Epidermal melanocyte (primary cell): ENCODE results near the gene CAMK1D.

ENCODE experiments used
- DNase-seq: peaks from one replicate; pipeline ENCODE4 v3.0.0; 2011; ENCODE audit warnings: low spot score; ENCODE audit not compliant: insufficient read length

Gene CAMK1D

DNA sequence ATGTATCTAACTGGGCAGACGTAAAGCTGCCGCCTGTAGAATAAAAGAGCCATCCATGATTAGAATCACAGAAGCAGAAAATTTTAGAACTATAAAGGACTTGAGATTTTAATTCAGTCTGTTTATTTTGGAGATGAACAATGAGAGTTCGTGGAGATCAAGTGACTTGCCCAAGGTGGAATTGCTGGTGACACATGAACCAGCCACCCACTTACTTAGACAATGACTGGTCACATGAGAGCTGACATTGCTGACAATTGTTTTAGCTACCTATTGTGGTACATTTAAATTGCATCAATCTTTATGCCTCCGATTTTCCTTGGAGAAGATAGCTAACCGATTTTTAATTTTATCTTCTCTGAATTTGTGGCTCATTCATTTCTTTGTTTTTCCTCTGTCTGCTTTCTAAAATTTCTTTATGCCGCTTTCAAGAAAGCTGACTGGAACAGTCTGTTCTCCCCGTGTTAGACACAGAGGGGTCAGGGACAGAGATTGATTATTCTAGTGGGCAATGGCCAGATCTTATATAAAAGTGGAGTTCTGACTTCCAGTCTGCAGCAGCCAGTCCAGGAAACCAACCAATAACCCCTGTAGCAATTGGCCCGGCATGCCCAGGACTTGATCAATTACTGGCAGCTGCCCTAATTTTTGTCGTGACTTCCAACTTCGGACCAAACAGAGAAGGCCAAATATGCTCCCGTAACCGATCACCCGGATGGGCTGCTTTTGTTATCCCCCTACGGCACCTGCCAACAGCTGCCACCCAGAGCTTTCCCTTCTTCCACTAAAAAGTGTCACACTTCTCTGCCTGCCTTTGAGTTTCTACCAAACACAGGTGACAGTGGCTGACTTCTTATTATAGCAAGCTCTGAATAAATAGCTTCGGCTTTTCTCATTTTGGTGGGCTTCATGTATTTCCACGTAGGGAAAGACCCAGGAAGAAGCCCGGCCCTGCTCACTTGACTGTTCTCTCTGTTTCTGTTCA is 241.6 kb downstream of the CAMK1D start:
- no peak for DNase-seq

DNA sequence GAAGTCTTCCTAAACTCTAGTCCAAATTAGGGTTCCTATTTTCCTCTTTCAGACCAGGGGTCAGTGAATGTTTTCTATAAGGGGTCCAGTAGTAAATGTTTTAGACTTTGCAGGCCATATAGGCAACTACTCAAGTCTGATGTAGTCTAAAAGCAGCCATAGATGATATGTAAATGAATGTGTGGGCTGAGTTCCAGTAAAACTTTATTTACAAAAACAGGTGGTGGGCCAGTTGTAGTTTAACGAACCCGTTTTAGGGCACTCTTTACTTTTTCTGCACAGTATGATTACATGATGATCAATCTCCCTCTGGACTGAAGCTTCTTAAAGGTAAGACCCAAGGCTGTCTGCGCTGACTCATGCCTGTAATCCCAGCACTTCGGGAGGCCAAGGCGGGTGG is 243.6 kb downstream of the CAMK1D start:
- no peak for DNase-seq

DNA sequence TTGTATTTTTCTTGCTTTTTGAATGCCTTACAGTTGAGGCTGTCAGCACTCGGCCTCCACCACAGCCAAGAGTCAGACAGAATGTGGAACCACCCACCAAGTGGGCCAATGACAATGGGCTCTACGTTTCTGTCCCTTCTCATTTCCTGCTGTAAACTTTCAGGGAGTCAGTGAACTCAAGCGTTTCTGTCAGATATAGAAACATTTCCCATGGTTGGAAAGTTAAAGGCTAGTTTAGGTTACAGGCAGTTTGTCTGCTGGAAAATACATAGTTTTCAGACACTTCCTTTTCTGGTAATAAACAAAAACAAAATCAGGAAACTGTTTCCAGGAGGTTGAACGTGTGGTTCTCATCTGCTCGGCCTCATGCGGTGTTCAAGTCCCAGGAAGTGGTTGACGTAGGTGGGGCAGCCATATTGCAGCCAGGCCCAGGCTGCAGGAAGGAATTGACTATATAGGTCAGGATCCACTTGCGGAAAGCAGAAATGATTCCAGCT is 245.1 kb downstream of the CAMK1D start:
- DNase-seq, result no peak

DNA sequence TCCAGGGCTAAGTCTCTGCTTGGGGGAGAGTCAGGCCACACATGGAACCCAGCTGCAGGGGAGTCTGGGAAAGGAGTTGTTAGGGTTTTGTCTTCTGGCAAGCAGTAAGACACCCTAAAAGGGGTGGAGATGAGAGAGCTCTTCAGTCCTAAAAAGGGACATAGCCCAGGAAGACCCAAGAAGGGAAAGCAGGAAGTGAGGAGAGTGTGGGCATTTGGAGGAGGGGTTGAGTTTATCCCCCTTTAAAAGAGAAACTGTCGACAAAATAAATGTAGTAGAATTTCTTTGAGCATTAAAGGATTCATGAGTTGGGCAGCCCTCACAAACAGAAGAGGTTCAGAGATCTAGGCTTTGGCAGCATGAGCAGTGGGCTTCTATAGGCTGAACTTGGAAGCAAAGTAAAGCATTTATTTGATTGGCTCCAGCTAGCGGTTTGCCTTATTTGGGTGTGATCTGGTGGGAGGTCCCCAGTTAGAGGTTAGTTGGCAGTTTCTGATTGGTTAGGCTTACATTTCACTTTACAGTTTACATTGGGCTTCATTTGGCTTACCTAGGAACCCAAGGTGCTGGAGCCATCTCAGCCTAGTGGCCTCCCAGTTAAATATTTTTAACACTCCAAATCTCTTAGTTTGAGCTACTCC is 246.7 kb downstream of the CAMK1D start:
- DNase-seq, result no peak

DNA sequence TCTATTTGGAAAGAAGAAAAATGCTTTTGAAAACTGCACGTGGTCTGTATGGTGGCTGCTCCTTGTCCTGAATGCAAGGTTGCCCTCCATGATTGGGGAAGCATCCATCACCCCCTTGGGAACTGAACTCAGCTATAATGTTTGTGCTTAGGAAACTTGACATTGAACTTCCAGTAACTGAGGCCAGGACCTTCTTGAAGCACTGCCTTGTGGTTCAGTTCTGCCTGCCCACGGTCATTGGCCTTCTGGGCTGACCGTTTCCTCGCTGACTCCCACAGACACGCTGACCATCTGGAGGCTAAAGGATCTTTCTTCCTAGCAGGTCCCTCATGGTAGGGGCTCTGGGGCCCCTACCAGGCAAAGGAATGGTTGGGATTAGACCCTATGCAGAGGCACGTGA is 247.8 kb downstream of the CAMK1D start:
- DNase-seq, result no peak

DNA sequence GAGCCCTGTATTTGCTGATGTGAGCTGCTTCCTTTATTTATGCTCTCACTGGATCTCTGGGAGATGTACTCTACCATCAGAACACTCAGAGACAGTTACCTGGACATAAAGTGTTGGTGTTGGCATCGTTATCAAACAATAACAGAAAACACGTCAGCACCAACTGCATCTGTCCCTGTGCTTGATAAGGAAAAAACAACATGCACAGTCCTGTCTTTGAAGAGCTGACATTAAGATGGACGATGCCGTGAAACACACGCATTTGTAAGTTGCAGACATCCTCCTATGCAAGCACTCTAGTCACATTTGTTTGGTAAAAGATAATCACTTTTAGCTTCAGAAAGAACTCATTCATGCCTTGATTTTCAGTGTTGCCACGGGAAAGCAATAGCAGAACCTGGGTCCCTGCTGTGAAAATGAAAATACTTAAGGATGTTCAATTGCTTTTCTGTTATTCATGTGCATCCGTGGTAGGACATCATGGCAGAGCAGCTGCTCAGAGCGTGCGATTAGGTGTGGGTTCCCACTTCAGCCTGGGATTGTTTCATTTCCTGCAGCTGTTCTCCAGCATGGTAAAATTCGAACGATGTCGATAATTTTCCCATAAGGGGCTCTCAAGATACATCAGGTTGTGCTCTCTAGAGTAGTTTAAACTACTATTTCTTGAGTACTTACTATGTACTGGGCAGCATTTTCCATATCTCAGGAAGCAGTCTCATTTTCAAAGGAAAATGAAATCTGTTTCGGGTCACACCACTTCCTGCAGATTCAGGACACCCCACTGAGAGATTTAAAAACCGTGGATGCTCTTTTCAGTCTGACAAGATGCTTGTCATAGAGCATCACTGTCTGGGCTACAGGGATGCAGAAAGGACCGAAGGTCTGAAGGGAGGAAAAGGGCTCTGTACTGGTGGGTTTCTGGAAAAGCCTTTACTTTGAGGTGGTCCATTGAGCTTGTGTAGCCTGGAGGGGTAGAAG is 248.7 kb downstream of the CAMK1D start:
- no peak for DNase-seq

DNA sequence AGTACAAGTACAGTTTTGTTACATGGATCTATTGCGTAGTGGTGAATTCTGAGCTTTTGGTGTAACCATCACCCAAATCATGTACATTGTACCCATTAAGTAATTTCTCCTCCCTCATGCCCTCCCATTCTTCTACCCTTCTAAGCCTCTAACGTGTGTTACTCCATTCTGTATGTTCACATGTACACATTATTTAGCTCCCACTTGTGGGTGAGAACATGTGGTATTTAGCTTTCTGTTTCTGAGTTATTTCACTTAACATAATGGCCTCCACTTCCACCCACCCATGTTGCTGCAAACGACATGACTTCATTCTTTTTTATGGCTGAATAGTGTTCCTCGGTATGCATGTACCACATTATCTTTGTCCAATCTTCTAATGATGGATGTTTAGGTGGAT is 251.3 kb downstream of the CAMK1D start:
- no peak for DNase-seq

DNA sequence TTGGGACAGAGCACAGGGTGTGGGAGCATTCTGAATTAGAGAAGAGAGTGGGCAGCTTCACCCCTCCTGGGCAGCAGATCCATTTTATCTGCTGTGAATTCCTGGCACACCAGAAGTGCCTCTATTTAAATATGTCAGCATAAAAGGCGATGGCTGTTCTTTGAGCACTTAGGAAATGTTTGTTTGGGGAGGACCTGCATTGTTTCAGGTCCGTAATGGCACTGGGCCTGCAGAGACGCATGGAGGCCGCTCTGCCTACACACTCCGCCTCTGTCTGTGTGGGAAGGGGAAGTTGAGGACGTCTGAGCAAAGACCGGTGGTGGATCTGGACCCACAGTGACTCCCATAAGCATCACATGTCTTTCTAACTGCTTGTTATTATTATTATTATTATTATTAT is 253.2 kb downstream of the CAMK1D start:
- no peak for DNase-seq

DNA sequence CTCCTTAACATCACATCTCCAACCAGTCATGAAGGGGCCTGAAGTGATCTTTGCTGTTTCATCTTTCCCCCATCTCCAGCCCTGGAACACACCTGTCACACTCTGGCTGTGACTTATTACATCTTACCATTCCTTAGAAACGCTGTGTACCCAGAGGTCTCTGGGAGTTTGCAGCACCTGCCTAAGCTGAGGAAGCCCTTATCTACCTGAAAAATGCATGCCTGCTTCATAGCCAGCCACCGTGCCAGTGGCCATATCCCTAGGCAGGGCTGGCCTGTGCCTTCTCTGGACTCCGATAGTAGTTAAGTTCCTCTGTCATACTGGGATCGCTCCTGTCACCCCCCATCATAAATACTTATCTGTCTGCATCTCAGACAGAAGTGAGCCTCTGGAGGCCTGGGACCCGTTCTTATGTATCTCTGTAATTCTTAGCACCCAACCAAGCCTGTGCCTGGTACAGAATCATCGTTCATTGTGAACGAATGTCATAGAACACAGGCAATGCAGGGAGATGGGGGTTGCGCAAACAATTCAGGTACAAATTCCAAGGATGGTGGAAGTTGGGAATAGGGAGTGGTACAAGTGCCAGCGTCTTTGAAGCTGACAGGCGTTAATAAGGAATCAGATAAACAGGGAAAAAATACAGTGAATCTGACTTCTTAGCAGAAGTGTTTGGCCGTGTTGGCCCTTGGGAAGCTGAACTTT is 254.6 kb downstream of the CAMK1D start:
- DNase-seq, result no peak

DNA sequence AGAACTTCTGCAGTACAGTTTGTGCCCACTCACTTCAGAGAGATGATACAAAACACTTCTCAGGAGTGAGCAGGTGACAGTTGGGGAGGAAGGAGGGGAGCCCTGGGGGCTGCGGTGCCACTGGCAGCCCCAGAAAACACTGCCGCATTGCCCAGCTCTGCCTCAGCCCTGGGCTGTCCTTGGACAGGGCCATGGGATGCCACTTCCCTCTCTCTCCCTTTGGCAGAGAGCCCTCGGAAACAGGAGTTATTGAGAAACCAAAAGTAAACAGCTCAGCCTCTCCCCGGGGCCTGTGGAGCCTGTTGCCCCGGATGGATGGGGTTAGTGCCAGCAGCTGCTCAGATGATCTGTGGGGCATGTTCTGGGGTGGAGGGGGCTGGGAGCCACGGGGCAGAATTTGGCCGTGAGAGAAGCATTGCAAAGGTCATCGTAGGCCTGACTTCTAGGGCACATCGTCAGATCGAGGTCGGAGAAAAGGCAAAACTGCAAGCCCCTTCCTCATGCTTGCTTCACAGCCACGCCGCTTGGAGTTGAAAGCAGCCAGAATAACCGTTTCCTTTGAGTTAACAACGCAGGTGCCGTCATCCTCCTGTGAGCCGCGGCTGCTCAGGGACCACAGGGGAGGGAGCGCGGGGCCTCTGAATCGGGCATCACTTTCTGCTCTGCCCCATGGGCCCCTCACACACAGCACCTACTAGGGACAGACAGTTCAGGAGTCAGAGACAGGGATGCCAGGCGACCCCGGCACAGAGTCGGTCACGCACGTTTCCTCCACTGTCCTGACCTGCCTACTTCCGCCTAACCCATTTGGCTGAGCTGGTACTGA is 256.4 kb downstream of the CAMK1D start:
- no peak for DNase-seq

DNA sequence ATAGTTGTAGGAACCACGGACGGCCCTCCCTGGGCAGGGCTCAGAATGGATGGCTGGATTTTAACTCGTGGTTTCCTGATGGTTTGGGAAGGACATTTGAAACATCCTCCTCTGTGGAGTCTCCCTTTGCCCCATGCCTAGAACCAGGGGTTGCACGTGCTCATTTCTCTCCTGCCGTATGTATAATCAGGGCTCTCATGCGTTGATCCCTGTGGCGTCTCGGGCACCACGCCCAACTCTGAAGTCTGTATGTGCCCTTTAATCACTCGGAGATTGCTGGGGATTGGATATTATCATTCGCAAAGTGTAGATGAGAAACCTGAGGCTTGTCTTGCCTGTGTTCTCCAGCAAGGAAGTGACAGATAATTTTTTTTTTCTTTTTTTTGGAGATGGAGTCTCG is 257.1 kb downstream of the CAMK1D start:
- no peak for DNase-seq

DNA sequence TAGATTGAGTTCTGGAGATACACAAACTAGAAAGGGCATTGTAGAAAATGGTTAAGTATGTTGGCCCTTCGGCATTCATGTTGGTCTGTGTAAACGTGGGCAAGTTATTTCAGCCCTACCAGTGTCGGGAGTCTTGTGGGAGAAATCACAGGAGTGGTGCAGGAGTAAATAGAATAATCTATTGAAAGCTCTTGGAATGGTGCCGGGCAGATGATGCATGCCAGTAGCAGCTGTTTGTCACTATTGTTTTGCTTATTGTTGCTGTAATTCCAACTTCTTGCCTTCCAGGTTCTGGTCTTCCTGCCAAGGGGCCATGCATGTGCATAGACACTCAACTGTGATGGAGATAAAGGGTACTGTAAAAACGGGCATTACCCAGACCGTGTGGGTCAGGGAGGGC is 259.4 kb downstream of the CAMK1D start:
- DNase-seq, result no peak

DNA sequence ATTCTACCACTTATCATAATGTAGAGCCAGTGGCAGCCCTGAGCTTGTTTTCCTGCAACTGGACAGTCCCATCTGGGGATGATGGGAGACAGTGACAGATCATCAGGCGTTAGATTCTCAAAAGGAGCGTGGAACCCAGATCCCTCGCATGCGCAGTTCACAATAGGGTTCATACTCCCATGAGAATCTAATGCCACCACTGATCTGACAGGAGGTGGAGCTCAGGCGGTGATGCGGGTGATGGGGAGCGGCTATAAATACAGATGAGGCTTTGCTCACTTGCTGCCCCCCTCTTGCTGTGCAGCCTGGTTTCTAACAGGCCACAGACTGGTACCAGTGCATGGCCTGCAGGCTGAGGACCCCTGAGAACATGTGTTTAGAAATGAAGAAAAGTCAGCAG is 260.1 kb downstream of the CAMK1D start:
- DNase-seq, result no peak

DNA sequence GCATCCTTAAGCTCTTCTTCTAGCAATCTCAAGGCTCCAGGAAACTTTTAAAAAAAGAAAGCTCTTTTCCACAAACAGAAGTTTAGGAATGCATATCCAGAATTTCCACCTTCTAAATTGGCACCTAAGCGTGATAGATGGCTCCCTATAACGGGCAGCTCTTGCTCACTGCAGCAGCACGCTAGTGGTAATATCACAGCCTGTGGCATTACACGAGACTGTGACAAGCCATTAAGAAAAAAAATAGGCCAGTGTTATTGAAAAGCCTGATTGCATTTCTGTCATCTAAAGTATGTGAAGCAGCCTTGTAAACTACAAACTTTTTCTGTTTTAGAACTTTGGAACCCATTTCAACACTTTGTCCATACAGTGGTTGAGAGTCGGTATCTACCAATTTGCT is 263.8 kb downstream of the CAMK1D start:
- no peak for DNase-seq

DNA sequence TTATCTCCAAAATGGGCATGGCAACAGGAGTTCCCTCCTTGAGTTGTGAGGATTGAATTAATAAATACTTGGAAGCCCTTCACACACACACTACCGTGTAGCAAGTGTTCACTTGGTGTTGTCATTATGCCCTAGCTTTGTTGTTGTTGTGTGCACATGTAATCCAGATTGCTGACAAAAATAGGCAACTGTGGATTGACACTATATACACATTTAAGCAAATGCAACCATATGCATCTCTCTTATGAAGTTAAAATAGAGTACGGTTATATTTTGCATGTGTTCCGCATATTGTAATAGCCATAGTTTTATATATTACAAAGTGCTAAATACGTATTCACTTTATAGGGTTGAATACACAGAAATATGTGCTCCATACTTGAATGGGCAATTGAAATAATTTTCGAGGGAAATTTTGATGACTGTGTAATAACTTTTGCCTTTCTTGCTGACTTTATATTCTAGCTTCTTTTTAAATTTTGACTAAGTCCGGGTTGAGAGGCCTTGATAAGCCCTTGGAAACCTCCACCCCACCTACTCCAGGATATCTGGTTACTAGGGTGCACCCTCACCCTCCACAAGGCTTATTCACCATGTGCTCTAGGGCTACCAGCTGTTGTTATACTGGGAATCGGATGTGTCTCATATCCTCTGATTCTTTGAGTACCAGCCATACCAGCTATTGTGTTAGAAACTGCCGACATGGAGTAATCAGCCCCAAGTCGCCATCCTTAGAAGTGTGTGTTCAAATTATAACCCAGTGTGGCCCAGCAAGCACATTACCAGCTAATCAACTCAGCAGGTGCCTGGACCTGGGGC is 265.0 kb downstream of the CAMK1D start:
- DNase-seq, result no peak

DNA sequence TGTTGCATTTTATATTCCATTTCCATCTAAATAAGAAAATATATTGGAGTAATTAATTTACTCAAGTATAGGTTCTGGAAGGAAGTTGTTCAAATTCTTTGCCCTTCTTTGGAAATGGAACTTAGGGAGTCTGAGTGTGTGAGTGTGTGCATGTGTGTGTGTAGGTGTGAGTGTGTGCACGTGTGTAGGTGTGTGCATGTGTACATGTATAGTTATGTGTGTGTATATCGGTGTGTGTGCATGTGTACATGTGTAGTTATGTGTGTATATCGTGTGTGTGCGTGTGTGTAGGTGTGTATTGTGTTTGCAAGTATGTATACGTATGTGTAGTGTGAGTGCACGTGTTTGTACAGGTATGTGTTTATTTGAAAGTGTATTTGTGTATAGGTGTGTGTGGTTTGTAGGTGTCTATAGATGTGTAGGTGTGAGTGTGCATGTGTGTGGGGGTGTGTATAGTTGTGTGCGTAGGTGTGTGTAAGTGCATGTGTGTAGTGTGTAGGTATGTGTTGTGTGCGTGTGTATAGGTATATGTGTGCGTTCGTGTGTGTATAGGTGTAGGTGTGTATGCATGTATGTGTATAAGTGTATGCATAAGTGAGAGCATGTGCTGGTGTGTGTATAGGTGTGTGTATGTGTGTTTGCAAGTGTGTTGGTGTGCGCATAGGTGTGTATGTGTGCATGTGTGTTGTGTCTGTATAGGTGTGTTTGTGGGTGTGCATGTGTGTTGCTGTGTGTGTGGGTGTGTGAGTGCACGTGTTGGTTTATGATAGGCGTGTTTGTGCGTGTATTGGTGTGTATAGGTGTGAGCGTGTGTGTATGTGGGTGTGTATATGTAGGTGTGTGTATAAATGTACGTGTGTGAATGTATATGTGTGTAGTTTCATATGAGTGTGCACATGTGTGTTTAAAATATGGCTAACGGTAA is 266.2 kb downstream of the CAMK1D start:
- DNase-seq, result no peak

DNA sequence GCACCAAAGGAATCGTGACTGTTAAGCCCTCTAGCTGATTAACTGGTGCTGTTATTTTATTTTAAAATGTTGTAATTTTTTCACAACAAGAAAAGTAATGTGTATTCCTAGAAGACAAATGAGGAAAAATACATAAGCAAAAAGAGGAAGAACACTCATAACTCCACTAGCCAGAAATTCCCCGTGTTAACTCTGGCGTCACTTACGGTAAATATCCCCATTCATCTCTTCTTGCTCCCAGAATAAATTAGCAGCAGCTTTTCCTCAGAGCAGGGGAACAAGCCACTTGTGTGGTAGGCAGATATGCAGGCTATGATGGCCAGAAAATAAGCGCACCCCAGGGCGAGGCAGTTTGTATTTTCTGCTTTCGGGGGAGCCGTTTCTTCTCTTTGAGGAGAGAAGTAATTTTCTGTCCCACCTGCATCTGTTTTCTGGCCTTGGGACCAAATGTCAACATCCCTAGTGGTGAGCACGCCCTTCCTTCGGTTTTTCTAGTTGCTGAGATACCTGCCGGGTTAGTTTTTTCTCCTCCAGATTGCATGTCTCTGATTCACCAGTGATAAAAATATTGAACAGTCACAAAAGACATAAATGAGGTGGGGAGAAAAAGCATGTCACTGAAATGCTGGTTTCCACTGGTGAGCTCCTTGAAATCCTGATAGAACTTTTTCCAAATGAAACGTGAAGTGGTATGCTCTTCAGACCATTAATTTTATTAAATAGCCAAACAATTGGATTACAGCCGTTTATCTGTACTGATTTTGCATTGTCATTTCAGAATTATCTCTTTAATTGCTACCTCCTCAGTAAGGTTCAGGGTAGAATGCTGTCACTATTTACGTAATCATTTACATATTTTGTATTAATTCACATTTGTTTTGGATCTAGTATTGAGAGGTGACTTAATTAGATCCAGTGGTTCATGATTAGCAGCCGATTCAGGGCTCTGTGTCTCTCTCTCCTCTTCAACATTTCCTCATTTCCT is 268.1 kb downstream of the CAMK1D start:
- DNase-seq, result no peak
